NK-92 (cell line): ENCODE measurements around the gene LIAS.

Experiments used
- DNase-seq: peaks from one replicate; lab custom pipeline; 2025; ENCODE audit not compliant: unreplicated experiment; lab: John Stamatoyannopoulos, UW

The LIAS gene

GRCh38 chr4:39528061-39528465, 69.2 kb downstream of the LIAS start:
- no peak for DNase-seq
